ENCODE results near the gene CCT6A. TPM values are rescaled to one million over a fixed set of nuclear protein-coding genes. Genes with fewer than 3 reads are reported as not detected.
"Not testable (repeated sequence)": the region's sequence is repeated elsewhere in the genome, so short reads cannot be mapped to it uniquely, and the experiment has no call there.

The CCT6A gene
- polyA plus RNA-seq, 12 donors, result 115 to 177 (median 153) TPM; not detected in 1

- not testable (repeated sequence) for DNase-seq
Measured at GRCh38 chr7:56047446-56048116, 4.0 kb upstream of the CCT6A start.

DNA sequence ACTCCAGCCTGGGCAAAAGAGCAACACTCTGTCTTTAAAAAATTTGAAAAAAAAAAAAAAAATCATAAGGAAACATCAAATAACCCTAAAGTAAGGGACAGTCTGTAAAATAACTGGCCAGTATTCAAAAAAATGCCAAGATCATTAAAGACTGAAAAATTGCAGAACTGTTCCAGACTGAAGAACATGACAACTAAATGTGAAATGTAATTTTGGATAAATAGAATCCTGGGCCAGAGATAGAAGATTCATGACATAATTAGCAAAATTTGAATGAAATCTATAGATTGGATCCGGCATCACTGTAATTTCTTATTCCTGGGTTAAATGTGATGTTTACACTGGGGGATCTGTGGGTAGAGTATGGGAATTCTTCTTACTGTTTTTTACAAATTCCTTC, 3.3 kb upstream of the CCT6A start:
- no peak for DNase-seq

- DNase-seq, result not testable (repeated sequence)
Measured at GRCh38 chr7:56048763-56049162, 2.8 kb upstream of the CCT6A start.

GRCh38 chr7:56051053-56051338, 569 bp upstream of the CCT6A start:
- DNase-seq, result no peak

DNA sequence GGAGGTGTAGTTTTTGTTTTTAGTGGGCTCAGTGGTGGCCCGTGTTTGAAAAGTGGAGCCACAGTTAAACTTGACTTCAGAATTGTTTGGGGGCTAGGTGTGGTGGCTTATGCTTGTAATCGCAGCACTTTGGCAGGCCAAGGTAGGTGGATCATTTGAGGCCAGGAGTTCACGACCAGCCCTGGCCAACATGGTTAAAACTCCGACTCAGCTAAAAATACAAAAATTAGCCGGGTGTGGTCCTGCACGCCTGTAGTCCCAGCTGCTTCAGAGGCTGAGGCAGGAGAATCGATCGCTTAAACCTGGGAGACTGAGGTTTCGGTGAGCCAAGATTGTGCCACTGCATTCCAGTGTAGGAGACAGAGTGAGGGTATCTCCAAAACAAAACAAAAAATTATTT, 1.8 kb downstream of the CCT6A start:
- DNase-seq, result no peak

DNA sequence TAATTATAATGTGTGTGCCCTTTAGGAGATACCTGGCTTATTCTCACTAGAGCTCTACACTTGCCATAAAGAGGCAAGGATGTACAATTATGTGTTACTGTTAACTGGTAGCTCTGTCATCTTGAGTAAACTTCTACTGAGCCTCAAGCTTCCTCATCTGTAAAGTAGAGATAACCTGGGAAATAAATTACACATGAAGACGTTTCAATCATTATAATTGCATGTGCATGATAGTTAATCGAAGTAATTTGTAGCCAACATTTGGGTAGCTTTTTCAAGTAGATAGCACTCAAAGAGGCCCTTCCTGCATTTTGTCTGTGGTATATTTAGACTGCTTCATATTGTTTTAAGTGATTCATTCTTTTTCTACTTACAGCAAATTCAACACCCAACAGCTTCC, 2.4 kb downstream of the CCT6A start:
- no peak for DNase-seq

GRCh38 chr7:56062382-56062781, 10.8 kb downstream of the CCT6A start:
- no peak for DNase-seq

- no peak for DNase-seq
Measured at GRCh38 chr7:56063500-56063881, 11.9 kb downstream of the CCT6A start.

DNA sequence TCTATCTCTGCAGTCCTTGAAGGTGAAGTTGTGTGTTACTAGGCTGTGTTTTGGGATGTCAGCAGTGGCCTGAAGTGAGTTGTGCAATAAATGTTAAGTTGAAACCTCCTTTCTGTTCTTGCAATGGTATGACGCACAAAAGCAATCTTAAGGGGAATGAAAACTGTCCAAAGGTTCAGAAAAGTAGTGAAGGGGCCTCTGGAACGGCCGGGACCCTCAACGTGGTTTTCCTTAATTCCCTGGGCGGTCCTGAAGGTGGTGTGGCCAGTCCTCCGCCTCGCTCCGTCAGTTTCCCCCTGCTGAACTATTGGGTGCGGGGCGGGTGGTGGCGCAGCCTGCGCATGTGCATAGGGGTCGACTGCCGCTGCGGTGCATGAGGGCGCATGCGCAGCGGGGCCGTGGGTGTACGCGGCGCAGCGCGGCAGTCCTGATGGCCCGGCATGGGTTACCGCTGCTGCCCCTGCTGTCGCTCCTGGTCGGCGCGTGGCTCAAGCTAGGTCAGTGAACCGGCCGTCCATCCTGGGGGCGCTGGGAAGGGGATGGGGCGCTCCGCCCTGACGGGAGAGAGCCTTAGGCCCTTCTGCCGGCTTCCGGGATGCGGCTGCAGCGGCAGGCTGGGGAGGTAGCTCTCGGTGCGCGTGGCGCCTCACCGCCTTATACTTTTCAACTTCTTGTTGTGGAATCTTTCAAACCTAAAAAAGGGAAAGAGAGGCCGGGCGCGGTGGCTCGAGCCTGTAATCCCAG, 12.5 kb downstream of the CCT6A start, which contains the start of gene SUMF2:
Gene SUMF2, plus strand, starts transcription at position 405 of the 744 bp plus-strand sequence. Its CDS starts 26 bp downstream, at position 431.
- DNase-seq, result peak; percentile 94

DNA sequence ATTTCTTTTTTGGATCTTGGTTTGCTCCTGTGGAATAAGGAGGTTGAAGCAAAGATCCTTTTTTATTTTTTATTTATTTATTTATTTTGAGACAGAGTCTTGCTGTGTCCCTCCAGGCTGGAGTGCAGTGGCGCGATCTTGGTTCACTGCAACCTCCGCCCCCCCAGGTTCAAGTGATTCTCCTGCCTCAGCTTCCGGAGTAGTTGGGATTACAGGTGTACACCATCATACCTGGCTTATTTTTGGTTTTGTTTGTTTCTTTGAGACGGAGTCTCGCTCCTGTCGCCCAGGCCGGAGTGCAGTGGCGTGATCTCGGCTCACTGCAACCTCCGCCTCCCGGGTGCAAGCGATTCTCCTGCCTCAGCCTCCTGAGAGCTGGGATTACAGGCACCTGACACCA, 14.8 kb downstream of the CCT6A start:
- DNase-seq, result not testable (repeated sequence)

DNA sequence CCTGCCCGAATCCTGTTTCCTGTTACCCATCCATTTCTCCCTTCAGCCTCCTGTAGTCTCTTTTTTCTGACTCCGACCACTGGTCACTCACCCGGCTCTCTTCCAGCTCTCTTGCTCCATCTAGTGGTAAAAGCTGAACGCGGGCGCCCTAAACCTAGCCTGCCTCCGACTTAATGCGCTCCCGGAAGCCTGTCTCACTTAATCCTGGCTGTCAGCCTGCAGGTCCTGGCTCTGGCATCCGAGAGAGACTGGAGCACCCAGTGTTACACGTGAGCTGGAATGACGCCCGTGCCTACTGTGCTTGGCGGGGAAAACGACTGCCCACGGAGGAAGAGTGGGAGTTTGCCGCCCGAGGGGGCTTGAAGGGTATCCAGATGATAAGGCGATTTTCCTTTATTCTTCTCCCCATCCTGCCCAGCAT, 22.8 kb downstream of the CCT6A start:
- peak; percentile 85 for DNase-seq

DNA sequence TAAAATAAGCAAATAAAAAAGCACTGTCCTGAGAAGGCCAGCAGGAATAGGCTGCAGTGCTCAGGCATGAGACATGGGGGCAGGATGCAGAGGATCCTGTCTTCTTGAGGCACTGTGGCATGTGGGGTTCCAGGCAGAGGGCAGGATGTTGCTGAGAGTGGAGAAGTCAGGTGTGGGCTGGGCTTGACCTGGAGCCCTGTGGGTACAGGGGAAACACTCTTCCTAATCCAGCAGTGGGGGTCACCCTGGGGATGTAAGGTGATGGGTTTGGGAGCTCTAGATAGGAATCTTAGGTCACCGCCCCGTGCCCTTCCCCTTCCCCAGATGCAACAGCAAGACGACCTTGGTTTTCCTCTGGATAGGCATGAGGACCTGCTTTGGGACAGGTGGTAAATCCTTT, 26.1 kb downstream of the CCT6A start:
- no peak for DNase-seq

DNA sequence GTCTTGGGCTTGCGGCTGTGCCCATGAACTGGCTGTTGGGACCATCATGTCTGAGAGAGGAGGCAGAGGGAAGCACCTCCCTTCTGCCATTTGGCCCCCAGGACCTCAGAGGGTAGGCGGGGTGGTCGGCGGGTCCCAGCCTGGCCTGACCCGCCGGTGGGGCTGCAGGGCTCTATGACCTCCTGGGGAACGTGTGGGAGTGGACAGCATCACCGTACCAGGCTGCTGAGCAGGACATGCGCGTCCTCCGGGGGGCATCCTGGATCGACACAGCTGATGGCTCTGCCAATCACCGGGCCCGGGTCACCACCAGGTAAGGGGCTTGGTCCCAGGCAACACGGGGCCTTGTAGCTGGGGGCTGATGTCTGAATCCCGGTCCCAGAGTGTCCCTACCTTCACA, 26.6 kb downstream of the CCT6A start:
- no peak for DNase-seq

GRCh38 chr7:56079450-56080185, 28.1 kb downstream of the CCT6A start:
- DNase-seq, result peak; percentile 57

DNA sequence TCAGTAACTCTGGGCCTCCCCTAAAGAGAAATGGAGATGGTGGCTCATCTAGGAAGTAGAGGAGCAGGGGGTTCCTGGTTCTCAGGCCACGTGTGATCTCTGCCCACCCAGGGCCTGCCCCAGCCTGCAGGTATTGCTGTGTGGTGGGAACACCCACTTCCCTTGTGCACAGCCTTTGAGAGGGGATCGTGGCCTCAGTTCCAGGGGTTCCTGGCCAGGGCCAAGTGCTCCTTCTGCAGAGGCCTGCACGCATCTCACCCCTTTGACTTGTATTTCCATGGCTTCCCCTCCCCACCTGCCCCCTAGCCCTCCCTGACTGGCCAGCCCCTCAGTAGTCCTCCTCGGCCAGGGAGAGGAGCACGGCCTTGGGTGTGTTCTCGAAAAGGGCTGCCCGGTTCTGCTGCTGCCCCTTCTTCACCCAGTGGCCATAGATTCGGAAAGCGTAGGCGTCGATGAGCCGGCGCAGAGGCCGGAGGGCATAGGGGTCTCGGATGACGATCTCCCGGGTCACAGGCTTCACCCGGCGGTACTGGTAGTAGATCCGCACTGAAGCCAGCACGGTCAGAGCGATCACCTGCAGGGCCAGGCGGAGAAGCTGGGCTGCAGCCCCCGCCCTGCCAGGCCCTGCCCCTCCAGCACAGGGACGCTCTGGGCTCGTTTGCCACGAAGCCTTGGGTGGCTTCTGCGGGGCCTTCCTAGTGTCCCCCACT, 29.3 kb downstream of the CCT6A start:
- not testable (repeated sequence) for DNase-seq

DNA sequence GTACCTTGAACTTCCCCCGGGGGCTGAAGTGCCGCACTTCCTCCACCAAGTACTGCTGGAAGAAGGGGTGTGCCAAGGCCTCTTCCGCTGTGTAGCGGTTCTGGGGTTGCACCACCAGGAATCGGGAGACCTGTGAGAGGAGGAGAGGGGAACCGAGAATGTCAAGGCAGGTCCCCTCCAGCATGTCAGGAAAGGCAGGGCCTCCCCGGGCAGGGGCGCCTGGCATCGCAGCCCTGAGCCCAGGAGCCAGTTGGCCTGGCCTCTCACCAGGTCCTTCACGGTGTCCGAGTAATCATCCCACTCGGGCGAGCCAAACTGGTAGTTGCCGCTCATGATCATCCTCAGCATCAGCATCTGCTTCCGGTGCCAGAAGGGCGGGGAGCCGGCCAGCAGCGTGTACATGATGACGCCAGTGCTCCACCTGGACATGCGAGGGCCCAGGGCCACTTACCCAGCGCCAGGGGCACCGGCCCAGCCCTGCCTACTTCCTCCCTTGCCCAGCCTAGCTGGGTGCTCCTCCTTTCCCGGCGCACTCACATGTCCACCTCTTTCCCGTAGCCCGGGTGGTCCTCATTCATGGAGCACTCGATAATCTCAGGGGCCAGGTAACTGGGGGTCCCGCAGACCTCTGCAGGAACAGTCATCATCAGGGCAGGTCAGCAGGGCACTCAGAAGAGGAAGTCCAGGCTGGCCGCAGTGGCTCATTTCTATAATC, 30.2 kb downstream of the CCT6A start:
- DNase-seq, result no peak

DNA sequence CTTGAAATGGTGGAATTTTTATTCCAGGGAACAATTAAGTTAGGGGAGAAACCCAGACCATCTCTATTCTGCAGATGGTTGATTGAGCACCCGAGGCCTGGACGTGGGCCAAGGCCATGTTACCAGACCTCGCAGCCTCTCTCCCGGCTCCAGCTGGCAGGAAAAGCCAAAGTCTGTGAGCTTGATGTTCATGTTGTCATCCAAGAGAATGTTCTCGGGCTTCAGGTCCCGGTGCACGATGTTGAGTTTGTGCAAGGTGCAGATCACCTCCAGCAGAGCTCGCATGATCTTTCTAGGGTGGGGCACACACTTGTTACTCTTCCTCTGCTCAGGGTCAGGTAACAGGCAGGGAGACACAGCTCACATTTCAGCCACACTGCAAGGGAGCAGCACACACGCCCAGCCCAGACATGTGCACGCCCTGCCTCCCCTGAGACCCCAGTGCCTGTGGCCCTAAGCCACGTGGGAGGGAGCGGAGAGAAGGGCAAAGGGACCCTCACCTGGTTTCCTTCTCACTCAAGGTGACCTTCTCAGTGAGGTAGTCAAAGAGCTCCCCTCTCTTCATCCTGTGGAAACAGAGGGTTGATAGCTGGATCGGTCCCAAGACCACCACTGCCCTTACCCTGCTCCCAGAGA, 31.7 kb downstream of the CCT6A start:
- no peak for DNase-seq

DNA sequence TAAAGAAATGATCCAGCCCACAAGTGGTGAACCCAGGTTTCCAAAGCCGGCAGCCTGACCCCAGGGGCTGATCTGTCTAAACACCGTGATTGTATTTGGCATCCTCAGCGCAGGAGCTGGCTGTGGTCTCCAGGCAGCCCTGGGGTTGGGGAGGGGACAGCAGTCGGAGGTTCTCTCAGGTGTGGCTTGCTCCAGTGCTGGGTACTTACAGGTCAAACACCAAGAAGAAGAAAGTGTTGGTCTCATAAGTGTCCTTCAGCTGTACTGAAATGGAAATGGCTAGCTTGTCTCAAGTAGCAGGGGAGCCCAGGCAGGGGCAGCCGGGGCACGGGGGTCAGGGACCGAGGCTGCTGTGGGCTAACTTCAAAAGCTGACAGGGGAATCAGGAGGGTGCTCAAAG, 35.2 kb downstream of the CCT6A start:
- no peak for DNase-seq

DNA sequence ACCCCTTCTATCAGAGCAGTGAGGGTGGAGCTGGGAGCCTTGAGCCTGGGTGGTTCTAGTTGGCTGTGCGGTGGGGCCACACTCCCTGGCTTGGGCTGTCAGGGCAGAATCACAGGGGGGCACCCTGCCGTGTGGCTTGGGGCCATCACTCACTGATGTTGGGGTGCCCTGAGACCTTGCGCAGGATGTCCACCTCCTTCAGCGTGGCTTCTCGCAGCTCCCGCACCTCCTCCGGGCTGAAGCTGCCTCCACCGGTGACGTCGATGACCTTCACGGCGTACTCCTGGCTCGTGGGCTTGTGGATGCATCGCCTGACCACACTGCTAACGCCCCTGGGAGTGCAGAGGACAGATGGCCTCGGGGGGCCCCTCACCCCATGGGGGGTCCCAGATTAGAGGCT, 35.9 kb downstream of the CCT6A start:
- DNase-seq, result no peak

DNA sequence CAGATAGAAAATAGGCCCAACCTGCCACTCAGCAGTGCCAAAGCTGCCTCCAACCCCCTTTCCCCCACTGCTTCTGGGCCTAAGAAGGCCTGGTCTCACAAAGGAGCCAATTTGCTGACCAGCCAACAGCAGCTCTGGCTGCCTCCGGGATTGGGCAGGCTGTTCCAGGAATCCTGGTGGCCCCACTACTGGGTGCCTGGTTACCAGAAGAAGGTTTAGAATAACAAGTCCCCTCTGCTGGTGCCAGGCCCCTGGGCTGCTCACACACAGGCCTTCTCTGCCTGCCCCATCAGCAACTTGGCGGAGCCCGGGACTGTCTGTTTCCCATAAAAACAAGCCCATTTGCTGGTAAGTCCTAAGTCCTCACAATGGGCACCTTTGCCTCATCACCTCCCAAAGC, 40.0 kb downstream of the CCT6A start:
- peak; percentile 32 for DNase-seq

DNA sequence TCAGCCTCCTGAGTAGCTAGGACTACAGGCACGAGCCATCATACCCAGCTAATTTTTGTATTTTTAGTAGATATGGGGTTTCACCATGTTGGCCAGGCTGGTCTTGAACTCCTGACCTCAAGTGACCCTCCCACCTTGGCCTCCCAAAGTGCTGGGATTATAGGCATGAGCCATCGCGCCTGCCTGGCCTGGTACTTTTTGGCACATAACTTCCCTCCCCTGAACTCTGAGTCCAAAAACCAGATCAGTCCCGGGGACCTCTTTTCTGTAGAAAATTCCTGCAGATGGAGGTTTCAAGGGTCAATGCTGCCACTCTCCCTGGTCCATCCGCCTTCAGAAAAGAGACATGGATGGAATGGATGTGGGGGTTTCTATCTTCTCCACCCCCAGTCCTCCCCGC, 40.8 kb downstream of the CCT6A start:
- not testable (repeated sequence) for DNase-seq

All from muscle of arm (tissue), 12 donors.